SW 1271 (cell line): ENCODE results near the gene FITM2.
"Not testable (repeated sequence)": the region's sequence is repeated elsewhere in the genome, so short reads cannot be mapped to it uniquely, and the experiment has no call there.

Experiments
- DNase-seq, 2 experiments: peaks; one replicate each; lab custom pipeline; 2025; lab: John Stamatoyannopoulos, UW

Gene FITM2

DNA sequence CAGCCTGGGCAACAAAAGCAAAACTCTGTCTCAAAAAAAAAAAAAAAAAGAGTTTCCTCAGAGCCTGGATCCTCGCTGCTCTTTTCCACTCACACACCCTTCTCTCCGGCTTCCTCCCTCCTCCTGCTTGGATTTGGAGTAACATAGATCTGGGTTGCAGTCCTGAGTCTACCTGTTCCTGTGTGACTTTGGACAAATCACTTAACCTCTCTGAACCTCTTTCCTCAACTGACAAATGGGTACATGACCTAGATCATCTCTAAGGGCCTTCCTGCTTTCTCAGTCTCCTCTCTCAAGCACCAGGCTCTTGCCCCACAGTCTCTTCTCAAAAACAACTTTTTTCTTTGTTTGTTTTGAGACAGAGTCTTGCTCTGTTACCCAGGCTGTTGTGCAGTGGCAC is 20.2 kb upstream of the FITM2 start:
- no peak for DNase-seq

DNA sequence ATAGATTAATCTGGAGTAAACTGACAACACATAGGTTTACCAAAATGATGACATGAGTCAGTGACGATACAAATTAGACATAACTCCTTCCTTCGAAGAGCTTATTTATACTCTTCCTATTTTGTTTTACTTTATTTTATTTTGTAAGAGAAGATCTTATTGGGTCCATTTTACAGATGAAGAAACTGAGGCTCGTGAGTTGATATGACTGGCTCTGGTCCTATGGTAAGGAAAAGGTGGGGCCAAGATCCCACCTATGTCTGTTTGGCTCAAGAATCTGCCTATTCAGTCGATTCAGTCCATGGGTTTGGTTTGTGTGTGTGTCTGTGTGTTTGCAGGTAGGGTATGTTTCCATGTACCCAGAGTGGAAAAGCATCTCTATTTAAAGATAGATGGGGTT is 17.4 kb upstream of the FITM2 start:
- no peak for DNase-seq

DNA sequence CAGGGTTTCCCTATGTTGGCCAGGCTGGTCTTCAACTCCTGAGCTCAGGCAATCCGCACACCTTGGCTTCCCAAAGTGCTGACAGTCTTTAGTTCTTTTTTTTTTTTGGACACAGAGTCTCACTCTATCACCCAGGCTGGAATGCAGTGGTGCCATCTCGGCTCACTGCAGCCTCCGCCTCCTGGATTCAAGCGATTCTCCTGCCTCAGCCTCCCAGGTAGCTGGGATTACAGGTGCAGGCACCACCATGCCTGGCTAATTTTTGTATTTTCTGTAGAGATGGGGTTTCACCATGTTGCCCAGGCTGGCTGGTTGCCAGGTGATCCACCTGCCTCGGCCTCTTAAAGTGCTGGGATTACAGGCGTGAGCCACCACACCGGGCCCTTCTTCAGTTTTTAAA is 16.7 kb upstream of the FITM2 start:
- not testable (repeated sequence) for DNase-seq

DNA sequence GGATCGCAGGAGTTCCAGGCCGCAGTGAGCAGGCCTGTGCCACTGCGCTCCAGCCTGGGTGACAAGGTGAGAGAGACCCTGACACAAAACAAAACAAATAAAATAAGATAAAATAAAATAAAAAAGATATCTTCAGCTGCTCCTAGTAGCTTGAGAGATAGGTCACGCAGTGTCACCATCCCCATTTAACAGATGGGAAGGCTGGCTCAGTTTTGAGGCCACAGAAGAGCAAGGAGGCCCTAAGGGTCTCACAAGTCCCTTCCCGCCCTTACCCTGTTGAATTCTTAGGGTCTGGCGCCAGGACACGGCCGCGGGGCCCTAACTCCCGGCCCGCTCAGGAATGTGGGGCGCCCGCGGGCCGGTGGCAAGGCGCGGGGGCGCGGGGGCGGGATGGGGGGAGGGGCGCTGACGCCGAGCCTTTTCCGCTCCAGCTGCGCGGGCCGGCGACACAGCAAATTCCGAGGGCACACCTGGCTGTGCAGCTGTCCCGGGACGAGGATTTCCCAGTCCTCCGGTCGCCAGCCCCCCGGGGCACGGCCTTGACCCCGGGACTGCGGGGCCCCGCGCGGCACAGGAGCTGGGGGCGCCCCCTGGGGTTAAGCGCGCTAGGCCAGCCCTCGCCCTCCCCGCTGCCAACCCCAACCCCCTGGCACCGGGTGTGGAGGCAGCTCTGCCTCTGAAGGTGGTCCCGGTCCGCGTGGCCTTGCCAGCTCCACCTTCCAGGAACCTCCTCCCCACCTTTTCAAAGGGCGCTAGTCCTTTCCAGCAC is 15.6 kb upstream of the FITM2 start:
- no peak for DNase-seq

DNA sequence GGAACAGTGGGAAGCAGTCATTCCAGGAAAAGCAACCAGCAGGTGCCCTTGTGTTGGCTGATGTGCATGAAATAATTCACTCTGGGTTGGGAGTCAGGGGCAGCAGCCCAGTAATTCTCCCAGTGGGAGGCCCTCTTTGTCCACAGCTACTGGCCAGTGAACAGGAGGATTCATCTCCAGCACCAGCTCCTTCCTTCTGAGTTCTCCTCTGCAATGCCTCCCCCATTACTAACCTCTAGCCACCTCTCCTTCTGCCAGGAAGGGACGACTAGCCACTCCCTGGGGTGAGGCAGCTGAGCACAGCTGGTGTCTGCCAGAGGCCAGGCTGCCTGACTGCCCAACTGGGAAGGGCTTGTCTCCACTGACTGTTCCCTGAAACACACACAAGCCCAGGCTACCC is 13.3 kb upstream of the FITM2 start:
- DNase-seq, result no peak

DNA sequence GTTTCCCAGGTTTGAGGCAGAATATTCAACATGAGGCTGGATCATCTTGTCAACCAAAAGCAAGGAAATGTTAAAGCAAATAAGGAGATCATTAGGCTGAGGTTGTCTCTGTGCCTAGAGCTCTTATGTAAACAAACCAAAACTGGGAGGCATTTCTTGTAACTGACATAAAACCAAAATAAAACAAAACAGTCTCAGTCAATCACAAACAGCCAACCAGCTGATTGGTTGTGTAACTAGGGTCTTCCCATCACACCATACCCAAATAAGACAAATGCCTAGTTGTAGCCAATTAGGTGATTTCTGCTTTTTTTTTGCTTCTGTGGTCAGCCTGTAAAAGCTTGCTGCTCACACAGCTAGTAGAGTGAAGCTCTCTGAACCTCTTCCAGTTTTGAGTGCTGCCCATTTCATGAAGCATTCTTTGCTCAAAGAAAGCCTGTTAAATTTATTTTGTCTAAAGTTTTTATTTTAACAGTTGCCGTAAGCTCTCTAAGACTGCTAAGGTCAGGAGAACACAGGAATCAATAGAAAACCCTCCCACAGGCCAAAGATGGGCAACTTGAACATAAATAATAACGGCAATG is 8.9 kb upstream of the FITM2 start:
- no peak for DNase-seq

DNA sequence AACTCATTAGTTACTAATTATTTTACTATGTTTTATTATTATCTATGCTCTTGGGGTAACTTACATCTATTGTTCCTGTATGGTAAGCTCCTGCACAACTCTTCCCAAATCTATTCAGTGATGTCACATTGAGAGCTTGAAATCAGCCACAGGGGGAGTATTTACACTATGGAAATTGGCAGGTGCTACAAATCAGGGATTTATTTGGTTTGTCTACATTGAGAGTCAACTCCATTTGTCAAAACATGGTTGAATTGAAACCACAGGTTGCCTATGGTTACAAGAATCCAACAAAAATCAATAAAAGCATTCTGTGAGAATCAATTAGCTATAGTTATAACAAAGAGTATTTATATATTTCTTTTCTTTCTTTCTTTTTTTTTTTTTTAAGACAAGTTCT is 3.9 kb upstream of the FITM2 start:
- no peak for DNase-seq

DNA sequence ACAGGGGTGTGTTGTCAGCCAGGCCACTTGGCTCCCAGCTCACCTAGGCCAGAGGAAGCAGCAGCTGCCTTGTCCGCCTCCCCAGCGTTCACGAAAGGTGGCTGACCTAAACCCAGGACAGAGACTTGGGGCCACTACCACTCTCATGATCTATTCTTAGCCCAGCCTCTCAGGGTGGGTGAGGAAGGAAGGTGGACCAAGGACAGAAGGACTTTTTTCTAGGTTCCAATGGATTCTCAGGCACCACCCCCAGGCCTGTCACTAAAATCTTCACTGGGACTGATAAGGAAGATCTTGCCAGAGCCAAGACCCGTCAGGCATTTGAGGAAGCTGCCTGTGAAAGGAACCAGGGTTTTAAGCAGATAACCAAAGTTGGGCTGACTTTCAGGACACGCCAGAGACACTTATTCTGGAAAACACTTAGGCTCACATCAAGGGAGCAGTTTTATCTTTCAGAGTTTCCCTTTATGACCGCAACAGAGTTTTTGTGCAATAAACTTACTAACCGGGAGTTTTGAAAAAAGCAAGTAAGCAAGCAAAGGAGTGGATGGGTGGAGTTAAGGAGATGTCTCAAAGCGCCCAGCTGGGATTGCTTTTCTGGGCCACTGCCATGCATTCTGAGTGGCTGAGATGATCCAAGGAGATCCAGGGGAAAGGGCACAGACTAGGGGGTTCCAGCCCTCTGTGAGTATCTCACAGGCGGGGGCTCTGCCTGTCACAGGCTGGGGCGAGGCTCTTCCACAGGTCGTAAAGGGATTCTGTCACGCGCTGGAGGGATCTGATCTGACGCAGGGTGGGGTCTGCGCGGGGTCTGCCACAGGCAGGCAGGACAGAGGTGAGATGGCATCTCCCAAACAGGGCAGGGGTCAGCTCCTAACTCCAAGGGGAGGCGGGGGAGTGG is 989 bp downstream of the FITM2 start:
- no peak for DNase-seq

DNA sequence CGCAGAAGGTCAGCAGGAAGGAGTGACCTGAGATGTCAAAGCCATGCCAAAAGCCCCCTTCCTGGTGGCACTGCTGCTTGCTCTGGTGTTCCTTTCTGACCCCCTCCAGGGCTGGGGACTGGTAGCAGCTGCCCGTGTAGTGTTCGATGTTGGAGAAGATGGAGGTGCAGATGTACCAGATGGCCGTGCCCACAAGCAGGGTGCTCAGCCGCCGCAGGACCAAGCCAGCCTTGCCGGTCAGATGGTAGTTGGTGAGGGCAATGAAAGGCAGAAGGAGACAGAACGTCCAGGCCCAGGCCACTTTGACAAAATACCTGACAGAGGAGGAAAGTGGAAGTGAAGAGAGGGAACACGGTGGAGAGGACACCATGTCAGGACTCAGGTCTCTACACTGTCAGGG is 4.1 kb downstream of the FITM2 start:
- no peak for DNase-seq

DNA sequence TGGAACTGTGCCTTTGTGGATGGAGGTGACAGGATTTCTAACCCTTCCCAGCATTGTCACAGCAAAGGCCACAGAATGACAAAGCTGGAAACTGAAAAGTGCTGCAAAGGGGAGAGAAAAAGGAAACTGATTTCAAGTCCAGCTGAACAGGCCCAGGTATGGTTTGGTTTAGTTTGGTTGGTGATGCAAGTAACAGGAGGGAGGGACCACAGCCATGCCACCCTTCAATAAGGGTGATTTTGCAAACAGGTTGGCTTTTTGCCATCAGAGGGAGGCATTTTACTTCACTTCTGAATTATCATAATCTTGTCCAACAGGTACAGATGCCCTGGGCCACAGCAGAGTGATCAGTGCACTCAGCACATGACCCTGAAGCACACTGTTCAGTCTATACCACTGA is 6.6 kb downstream of the FITM2 start:
- no peak for DNase-seq

DNA sequence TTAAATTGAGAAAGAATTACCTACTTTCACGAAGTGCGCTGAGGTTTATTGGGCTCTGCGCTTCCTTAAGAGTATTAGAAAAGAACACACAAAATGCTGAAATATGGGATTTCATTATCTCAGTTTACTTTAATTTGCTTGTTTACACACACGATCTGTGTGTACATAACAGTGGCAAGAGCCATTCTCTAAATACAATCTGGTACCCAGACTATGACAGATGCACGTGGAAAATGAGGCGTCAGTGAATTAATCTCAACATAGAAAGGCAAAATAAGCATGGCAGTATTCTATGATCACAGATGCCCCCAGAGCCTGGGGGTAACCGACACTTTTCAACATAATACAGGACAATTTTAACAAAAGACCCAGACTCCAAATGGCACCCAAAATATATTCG is 8.3 kb downstream of the FITM2 start:
- DNase-seq, result no peak

DNA sequence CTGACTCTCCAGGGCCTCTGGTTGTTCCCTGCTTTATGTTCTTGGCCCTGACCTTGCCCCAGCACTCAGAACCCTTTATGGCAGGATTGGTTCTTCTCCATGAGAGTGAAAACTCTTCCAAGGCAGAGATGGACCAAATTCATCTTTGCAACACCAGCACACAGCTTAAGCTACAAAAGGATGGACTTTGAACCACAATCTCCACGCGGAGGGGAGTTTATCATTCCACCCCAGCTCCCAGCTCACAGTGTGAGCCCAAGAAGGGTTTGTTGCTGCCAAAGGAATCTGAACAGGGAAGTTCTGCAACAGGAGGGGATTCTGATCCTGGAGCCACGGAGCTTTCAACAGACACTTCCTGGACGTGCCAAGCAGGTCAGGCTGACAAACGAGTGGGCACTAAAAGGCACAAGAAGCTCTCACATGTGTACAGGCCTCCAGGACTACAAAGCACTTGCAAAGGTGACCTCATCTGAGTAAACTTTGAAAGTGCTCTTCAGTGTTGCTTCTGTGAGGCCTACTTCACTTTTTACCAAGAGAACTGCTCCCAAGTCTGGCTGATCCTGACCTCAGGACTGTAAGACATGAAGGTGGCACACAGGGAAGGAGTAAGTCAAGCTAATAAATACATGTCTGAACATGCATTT is 8.9 kb downstream of the FITM2 start:
- no peak for DNase-seq

DNA sequence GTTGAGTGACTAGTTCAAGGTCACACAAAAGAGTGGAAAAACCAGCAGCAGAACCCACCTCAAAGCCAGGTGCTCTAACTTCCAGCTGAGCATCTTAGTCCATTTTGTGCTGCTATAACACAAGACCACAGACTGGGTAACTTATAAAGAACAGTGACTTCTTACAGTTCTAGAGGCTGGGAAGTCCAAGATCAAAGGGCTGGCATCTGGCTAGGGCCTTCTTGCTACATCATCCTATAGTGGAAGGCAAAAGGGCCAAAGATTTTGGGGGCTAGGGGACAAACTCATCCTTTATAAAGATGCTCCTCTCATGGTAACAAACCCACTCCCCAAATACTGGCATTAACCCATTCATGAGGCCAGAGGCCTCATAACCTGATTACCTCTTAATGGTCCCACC is 9.7 kb downstream of the FITM2 start:
- no peak for DNase-seq

DNA sequence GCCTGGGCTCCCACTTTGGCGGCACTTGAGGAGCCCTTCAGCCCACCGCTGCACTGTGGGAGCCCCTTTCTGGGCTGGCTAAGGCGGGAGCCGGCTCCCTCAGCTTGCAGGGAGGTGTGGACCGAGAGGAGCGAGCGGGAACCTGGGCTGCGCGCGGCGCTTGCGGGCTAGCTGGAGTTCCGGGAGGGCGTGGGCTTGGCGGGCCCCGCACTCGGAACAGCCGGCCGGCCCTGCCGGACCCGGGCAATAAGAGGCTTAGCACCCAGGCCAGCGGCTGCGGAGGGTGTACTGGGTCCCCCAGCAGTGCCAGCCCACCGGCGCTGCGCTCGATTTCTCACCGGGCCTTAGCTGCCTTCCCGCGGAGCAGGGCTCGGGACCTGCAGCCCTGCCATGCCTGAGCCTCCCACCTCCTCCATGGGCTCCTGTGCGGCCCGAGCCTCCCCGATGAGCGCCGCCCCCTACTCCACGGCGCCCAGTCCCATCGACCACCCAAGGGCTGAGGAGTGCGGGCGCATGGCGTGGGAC is 11.9 kb downstream of the FITM2 start:
- DNase-seq, result not testable (repeated sequence)

DNA sequence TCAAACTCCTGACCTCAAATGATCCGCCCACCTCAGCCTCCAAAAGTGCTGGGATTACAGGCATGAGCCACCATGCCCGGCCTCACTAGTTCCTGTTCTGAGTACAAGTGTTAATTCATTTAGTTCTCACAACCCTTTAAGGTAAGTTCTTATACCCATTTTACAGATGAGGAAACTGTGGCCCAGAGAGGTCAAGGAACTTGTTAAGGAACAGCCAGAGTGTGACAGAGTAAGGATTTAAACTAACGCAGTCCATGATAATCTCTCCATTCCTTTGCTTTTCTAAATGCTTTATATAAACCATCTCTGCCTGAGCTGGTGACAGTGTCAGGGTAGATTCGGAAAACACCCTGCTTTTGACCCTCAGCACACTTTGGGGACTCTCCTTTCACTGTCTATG is 13.3 kb downstream of the FITM2 start:
- no peak for DNase-seq

DNA sequence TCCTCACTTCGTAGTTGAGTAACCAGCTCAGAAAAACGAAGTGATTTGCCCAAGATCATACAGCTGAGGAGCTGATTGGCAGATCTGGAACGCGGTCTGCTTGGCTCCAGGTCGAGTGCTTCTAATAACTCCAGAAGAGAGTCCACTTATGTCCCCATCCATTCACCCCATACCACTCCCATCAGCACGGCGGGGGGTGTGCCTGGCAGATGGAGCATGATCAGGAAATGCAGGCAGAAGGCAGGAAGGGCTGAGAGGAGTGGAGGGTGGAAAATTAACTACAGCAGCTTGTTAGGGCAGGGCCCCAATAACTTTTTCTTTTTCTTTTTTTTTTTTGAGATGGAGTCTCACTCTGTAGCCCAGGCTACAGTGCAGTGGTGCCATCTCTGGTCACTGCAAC is 15.0 kb downstream of the FITM2 start:
- DNase-seq, result no peak

DNA sequence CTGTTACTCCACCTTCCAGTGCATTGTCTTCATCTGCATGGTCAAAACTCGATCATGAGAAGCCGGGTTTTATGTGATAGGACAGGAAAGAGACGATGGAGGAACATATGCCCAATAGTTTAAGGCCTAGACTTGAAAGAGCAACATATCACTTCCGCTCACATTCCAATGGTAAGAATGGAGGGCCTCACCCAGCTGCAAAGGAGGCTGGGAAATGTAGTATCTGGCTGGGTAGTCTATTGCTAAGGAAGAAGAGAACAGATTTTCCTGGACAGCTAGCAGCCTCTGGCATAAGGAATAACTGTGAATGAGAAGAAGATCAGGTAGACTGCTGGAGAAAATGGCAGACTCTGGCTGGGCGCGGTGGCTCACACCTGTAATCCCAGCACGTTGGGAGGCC is 19.2 kb downstream of the FITM2 start:
- no peak for DNase-seq

DNA sequence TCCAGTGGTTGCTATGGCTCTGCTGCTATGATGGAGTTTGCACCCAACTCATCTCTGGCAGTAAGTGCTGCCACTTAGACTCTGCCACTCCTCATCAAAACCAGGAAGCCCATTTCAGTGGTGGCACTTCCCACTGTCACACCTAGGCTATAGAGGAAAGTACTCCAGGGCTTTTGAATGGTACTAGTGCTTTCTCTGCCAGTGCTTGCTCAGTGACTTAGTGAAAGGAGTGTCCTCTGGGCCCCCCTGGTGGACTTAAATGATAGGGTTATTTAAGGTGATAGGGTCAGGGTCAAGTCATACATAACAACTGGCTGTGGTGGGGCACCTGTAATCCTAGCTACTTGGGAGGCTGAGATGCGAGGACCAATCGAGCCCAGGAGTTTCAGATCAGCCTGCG is 22.8 kb downstream of the FITM2 start:
- no peak for DNase-seq

DNA sequence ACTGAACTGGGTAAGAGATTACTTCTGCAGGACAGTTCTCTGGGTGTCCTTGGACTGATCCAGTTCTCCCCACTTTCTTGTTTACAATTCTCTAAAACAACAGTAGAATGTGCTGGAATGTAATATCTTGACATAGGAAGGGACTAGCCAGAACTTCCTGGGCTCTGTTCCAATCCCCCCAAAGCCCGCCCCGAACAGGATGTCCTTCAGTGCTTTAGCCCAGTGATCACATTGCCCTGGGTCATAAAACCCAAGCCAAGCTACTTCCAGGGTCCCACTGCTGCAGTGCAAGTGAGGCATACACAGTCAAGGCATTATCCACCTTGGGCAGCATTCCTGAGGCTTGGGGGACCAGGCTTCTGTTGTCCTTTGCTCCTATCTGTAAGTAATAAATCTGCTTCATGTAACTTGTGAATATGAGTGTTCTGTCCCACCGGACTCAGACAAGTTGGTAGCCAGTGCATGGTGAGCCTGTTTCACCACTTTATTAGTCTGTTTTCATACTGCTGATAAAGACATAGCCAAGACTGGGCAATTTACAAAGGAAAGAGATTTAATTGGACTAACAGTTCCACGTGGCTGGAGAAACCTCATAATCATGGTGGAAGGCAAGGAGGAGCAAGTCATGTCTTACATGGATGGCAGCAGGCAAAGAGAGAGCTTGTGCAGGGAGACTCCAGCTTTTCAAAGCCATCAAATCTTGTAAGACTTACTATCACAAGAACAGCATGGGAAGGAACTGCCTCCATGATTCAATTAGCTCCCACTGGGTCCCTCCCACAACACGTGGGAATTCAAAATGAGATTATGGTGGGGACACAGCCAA is 23.5 kb downstream of the FITM2 start:
- DNase-seq, result no peak

DNA sequence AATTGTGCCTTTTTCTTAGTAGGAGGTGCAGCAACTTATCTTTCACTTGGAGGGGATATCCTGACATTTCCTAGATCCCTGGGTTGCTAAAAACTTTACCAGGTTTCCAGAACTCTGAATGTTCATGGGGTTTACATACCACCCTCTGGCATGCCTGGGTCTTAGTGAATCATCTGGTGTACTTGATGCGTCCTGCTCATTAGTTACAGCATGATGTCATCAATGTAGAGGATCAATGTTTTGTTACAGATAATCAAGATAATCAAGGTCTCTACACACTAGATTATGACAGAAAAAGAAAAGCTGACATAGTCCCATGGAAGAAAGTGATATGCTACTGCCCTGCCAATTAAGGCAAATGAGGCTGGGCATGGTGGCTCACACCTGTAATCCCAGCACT is 27.0 kb downstream of the FITM2 start:
- no peak for DNase-seq

DNA sequence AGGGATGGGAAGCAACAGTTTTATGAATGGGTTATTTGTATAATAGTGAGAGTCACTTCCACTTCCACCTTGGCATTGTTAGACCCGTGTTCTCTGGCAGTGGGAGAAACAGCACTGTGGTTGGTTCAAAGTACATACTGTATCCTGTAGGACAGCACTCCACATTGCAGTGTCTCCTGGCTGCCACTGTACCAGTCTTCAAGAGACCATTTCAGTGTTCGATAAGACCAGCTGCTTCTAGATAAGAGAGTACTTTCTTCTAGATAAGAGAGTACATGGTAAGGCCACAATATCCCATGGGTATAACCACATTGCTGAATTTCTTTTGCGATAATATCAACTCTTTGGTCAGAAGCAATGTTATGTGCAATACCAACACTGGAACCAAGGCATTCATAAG is 28.8 kb downstream of the FITM2 start:
- no peak for DNase-seq
